Trophoblast cell (in vitro differentiated cells and primary cell): ENCODE results near the gene TRAPPC2B. TPM values are rescaled to one million over a fixed set of nuclear protein-coding genes. Genes with fewer than 3 reads are reported as not detected.
A peak's percentile ranks its signal among the peaks of the same experiment; 100 is the strongest.

Experiments
- DNase-seq, 2 donors: peaks; one replicate each; pipeline ENCODE4 v3.0.0-alpha.2; 2016
- H2AFZ ChIP-seq: 2 replicates; pipeline ENCODE4 v1.6.1; 2013; ENCODE audit warnings: low read length, moderate library complexity, mild to moderate bottlenecking; ENCODE audit not compliant: insufficient read depth, poor library complexity
- H2AK5ac ChIP-seq: 2 replicates; pipeline ENCODE4 v1.6.1; 2013; ENCODE audit warnings: mild to moderate bottlenecking, low read length
- H2BK120ac ChIP-seq: 2 replicates; pipeline ENCODE4 v1.6.1; 2013; ENCODE audit warnings: low read length, mild to moderate bottlenecking, moderate library complexity; ENCODE audit not compliant: insufficient read depth, poor library complexity
- H2BK12ac ChIP-seq: 2 replicates; pipeline ENCODE4 v1.6.1; 2013; ENCODE audit warnings: mild to moderate bottlenecking, low read length, moderate library complexity
- H2BK5ac ChIP-seq: 2 replicates; pipeline ENCODE4 v1.6.1; 2013; ENCODE audit warnings: low read length, low read depth, moderate library complexity, mild to moderate bottlenecking; ENCODE audit not compliant: poor library complexity
- H3K14ac ChIP-seq: 2 replicates; pipeline ENCODE4 v1.6.1; 2013; ENCODE audit warnings: mild to moderate bottlenecking, low read length
- H3K18ac ChIP-seq: 2 replicates; pipeline ENCODE4 v1.6.1; 2013; ENCODE audit warnings: mild to moderate bottlenecking, low read length
- H3K23ac ChIP-seq: 2 replicates; pipeline ENCODE4 v1.6.1; 2013; ENCODE audit warnings: low read length
- H3K27ac ChIP-seq: 2 replicates; pipeline ENCODE4 v1.5.1; 2013; ENCODE audit warnings: low read depth, mild to moderate bottlenecking, inconsistent platforms, low read length, moderate library complexity
- H3K27me3 ChIP-seq: 2 replicates; pipeline ENCODE4 v1.6.1; 2013; ENCODE audit warnings: inconsistent platforms, mild to moderate bottlenecking, low read length, moderate library complexity; ENCODE audit not compliant: insufficient read depth
- H3K36me3 ChIP-seq, 2 experiments: 1 replicate in 1 of 2; 2 replicates in 1 of 2; pipeline ENCODE4 v1.6.1; 2013; ENCODE audit warnings: low read length in 2 of 2, mild to moderate bottlenecking in 2 of 2, moderate library complexity in 1 of 2; ENCODE audit not compliant: insufficient read depth in 2 of 2, control insufficient read depth in 1 of 2
- H3K4ac ChIP-seq: 2 replicates; pipeline ENCODE4 v1.6.1; 2013; ENCODE audit warnings: low read depth, mild to moderate bottlenecking, low read length, moderate library complexity
- H3K4me1 ChIP-seq, 2 experiments: 1 replicate in 1 of 2; 2 replicates in 1 of 2; pipeline ENCODE4 v1.6.1; 2013; ENCODE audit warnings: low read length in 2 of 2, mild to moderate bottlenecking in 2 of 2, moderate library complexity in 1 of 2; ENCODE audit not compliant: insufficient read depth in 2 of 2, control insufficient read depth in 1 of 2
- H3K4me2 ChIP-seq: 2 replicates; pipeline ENCODE4 v1.6.1; 2013; ENCODE audit warnings: inconsistent platforms, mild to moderate bottlenecking, low read length, moderate library complexity
- H3K4me3 ChIP-seq: 2 replicates; pipeline ENCODE4 v1.5.1; 2013; ENCODE audit warnings: mild to moderate bottlenecking, low read depth, low read length, inconsistent platforms
- H3K79me1 ChIP-seq: one replicate; pipeline ENCODE4 v1.6.1; 2013; ENCODE audit warnings: low read length
- H3K79me2 ChIP-seq: 2 replicates; pipeline ENCODE4 v1.6.1; 2013; ENCODE audit warnings: low read length, mild to moderate bottlenecking; ENCODE audit not compliant: control insufficient read depth, insufficient read depth, poor library complexity
- H3K9ac ChIP-seq: 2 replicates; pipeline ENCODE4 v1.6.1; 2013; ENCODE audit warnings: mild to moderate bottlenecking, low read length
- H3K9me3 ChIP-seq: 2 replicates; pipeline ENCODE4 v1.6.1; 2013; ENCODE audit warnings: low read depth, mild to moderate bottlenecking, control low read depth, inconsistent platforms, low read length; ENCODE audit not compliant: insufficient read depth
- H4K12ac ChIP-seq: 2 replicates; pipeline ENCODE4 v1.6.1; 2013; ENCODE audit warnings: low read depth, mild to moderate bottlenecking, low read length, moderate library complexity
- H4K8ac ChIP-seq: 2 replicates; pipeline ENCODE4 v1.6.1; 2013; ENCODE audit warnings: low read depth, mild to moderate bottlenecking, low read length, moderate library complexity
- H4K91ac ChIP-seq: one replicate; pipeline ENCODE4 v1.6.1; 2013; ENCODE audit warnings: low read depth, mild to moderate bottlenecking, low read length, moderate library complexity
- WGBS: extraction: QIAGEN DNeasy Blood & Tissue Kit; methylation state at CpG from one replicate; pipeline ENCODE4 v1.1.7; 2013; ENCODE audit warnings: missing lambda C conversion rate; ENCODE audit not compliant: insufficient read length, insufficient coverage; ENCODE audit errors: extremely low coverage; 5-methylcytosine and 5-hydroxymethylcytosine counted together
- polyA plus RNA-seq: library from polyadenylated mRNA; stranded (reverse); fragments of 200-250 nt; gene quantifications from 2 replicates; pipeline ENCODE4 v1.2.3, GENCODE V29; 2013

The TRAPPC2B gene
- polyA plus RNA-seq = 35.4 and 37.2 TPM in 2 replicates

DNA sequence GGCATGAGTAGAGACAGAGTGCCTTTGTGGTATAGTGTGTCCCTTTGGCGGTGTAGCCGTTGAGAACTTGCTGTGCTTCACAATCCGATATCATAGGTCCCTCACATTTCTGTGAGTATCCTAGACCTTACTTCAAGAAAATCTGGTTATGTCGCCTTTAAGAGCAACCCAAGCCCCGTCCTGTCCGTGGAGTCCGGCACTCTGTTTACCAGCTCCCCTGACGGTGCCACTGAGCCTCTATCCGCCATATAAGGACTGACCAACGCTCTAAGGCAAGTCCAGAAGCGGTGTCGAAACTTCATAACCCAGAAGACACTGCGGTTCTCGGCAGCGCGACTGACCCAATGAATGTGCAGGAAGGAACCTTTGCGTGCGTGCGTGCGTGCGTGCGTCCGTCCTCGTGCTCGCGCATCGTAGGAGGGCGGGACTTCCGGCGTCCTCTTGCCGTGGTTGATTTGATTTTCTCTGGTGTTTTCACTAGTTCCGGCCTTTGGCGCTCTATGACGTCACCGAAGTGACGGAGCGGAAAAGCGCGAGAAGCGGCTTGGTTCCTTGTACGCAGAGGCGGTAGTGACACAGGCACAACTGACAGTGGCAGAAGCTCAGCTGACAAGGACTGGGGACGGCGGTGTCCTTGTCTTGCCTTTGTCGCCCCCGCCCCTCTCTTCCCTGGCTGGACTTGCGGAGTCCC is at the start of gene TRAPPC2B, which contains the start of gene ZNF547:
Gene TRAPPC2B, plus strand, starts transcription at position 555 of the 691 bp plus-strand sequence. CDS start 1,283 bp downstream, outside the sequence.
Gene ZNF547, plus strand, starts transcription at position 555 of the 691 bp plus-strand sequence. CDS start 5,005 bp downstream, outside the sequence.
- peak within 1 kb of the TSS; percentile 78 for H4K91ac ChIP-seq
- H3K18ac ChIP-seq = peak within 1 kb of the TSS; percentile 63
- peak; percentile 100 for DNase-seq
- peak within 1 kb of the TSS; percentile 61 for H2AFZ ChIP-seq
- H3K4me1 ChIP-seq = peaks cover 6 to 9% of the 10 kb centered on the region in 2 experiments
- peak within 1 kb of the TSS; percentile 73 for H3K14ac ChIP-seq
- no peaks in the 10 kb centered on the region for H3K27me3 ChIP-seq
- peak within 1 kb of the TSS; percentile 84 for H3K4ac ChIP-seq
- no peak within 1 kb of the TSS for H3K27ac ChIP-seq
- peaks cover 4% of the 10 kb centered on the region for H3K79me2 ChIP-seq
- WGBS = no CpG with 5 or more reads among the region's 47 CpGs
- peak within 1 kb of the TSS; percentile 91 for H3K4me3 ChIP-seq
- peaks cover 7% of the 10 kb centered on the region for H3K79me1 ChIP-seq
- H4K12ac ChIP-seq = peak within 1 kb of the TSS; percentile 69
- no peaks in the 10 kb centered on the region for H3K9me3 ChIP-seq
- peak within 1 kb of the TSS; percentile 99 for H3K4me2 ChIP-seq
- peak within 1 kb of the TSS; percentile 37 for H2BK5ac ChIP-seq
- H3K9ac ChIP-seq = peak within 1 kb of the TSS; percentile 86
- H4K8ac ChIP-seq = peak within 1 kb of the TSS; percentile 86
- no peak within 1 kb of the TSS for H3K23ac ChIP-seq
- peak within 1 kb of the TSS; percentile 30 for H2BK120ac ChIP-seq
- no peak within 1 kb of the TSS for H2BK12ac ChIP-seq
- peaks cover 2 to 7% of the 10 kb centered on the region in 2 experiments for H3K36me3 ChIP-seq
- H2AK5ac ChIP-seq = peak within 1 kb of the TSS; percentile 66

DNA sequence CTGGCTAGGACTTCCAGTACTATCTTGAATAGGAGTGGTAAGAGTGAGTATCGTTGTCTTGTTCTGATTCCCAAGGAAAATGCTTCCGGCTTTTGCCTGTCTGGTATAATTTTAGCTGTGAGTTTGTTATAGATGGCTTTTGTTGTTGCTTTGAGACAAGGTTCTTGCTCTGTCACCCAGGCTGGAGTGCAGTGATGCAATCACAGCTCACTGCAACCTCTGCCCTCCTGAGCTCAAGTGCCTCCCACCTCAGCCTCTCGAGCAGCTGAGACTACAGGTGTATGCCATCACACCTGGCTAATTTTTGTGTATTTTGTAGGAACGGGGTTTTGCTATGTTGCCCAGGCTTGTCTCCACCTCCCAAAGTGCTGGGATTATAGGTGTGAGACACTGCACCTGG is 49.2 kb upstream of the TRAPPC2B start:
- Histone ChIP-seq H3K27ac (no peak overlapping the region), H2BK12ac (no peak overlapping the region), H2BK5ac (no peak overlapping the region), H2AFZ (no peak overlapping the region), H3K4me1 (no peaks in the 10 kb centered on the region), H3K79me1 (no peaks in the 10 kb centered on the region), H3K27me3 (no peaks in the 10 kb centered on the region), H3K4me3 (no peak overlapping the region), H3K9me3 (no peaks in the 10 kb centered on the region), H3K14ac (no peak overlapping the region), H3K23ac (no peak overlapping the region), H4K12ac (no peak overlapping the region), H2BK120ac (no peak overlapping the region), H3K4ac (no peak overlapping the region), H3K9ac (no peak overlapping the region), H3K79me2 (no peaks in the 10 kb centered on the region), H4K91ac (no peak overlapping the region), H3K4me2 (no peak overlapping the region), H3K18ac (no peak overlapping the region), H2AK5ac (no peak overlapping the region), H4K8ac (no peak overlapping the region), H3K36me3 (no peaks in the 10 kb centered on the region)
- no CpG with 5 or more reads among the region's 4 CpGs for WGBS
- DNase-seq = no peak

DNA sequence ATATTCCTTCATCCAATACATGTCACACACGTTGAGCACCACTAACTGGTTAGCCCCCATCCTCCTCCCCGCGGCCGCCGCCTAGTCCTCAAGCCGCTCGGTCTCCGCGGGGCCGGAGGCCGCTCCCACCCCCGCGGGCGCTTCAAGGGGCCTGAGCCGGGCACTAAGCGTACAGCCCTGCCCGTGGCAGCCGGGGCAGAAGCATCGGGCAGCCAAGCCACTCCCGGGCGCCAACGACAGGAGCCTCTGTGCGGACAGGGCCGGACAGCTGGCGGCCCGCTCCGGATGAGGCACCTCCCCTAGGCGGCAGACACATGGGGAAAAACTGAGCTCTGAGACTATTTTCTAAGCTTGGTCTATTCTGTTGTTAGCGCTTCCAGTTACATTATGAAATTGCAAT is 45.8 kb upstream of the TRAPPC2B start:
- H2BK5ac ChIP-seq = no peak overlapping the region
- H3K4me3 ChIP-seq = no peak overlapping the region
- H3K27ac ChIP-seq = no peak overlapping the region
- H3K14ac ChIP-seq = no peak overlapping the region
- no peak overlapping the region for H2BK120ac ChIP-seq
- no peak overlapping the region for H4K8ac ChIP-seq
- no peak overlapping the region for H3K4me2 ChIP-seq
- peak; percentile 26 to 43 for DNase-seq
- H3K79me2 ChIP-seq = peaks cover 8% of the 10 kb centered on the region
- H3K9me3 ChIP-seq = no peaks in the 10 kb centered on the region
- no peak overlapping the region for H3K23ac ChIP-seq
- no peaks in the 10 kb centered on the region for H3K27me3 ChIP-seq
- H4K91ac ChIP-seq = no peak overlapping the region
- no peak overlapping the region for H4K12ac ChIP-seq
- H3K79me1 ChIP-seq = peaks cover 6% of the 10 kb centered on the region
- no CpG with 5 or more reads among the region's 29 CpGs for WGBS
- H3K36me3 ChIP-seq = no peaks in the 10 kb centered on the region
- H3K4ac ChIP-seq = no peak overlapping the region
- no peak overlapping the region for H2AK5ac ChIP-seq
- H3K4me1 ChIP-seq = peaks cover 6 to 8% of the 10 kb centered on the region in 2 experiments
- H2AFZ ChIP-seq = no peak overlapping the region
- no peak overlapping the region for H3K9ac ChIP-seq
- no peak overlapping the region for H2BK12ac ChIP-seq
- no peak overlapping the region for H3K18ac ChIP-seq

DNA sequence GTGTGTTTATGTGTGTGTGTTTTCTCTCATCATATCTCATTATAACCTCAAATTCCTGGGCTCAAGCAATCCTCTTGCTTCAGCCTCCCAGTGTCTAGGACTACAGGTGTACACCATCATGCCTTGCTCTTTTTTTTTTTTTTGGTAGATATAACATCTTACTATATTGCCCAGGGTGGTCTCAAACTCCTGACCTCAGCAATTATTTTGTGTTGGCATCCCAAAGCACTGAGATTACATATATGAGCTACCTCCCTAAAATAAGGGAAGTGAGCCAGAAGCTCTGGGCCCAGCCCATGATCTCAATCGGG is 43.5 kb upstream of the TRAPPC2B start:
- H3K14ac ChIP-seq = peak overlapping the region; percentile 81
- peaks cover 8% of the 10 kb centered on the region for H3K79me2 ChIP-seq
- no peaks in the 10 kb centered on the region for H3K9me3 ChIP-seq
- H3K18ac ChIP-seq = peak overlapping the region; percentile 57
- no peak overlapping the region for H3K4ac ChIP-seq
- H2BK120ac ChIP-seq = peak overlapping the region; percentile 14
- WGBS = no CpG with 5 or more reads among the region's 1 CpG
- peak overlapping the region; percentile 63 for H4K91ac ChIP-seq
- H4K8ac ChIP-seq = peak overlapping the region; percentile 91
- peak overlapping the region; percentile 58 for H4K12ac ChIP-seq
- no peak for DNase-seq
- peaks cover 6 to 8% of the 10 kb centered on the region in 2 experiments for H3K4me1 ChIP-seq
- H3K4me2 ChIP-seq = peak overlapping the region; percentile 97
- no peak overlapping the region for H2BK12ac ChIP-seq
- peak overlapping the region; percentile 94 for H3K9ac ChIP-seq
- H2BK5ac ChIP-seq = peak overlapping the region; percentile 18
- peak overlapping the region; percentile 77 for H2AFZ ChIP-seq
- H3K23ac ChIP-seq = no peak overlapping the region
- H3K27me3 ChIP-seq = no peaks in the 10 kb centered on the region
- H3K36me3 ChIP-seq = peaks cover 5 to 12% of the 10 kb centered on the region in 2 experiments
- peak overlapping the region; percentile 54 for H3K27ac ChIP-seq
- H3K79me1 ChIP-seq = peaks cover 6% of the 10 kb centered on the region
- no peak overlapping the region for H2AK5ac ChIP-seq
- H3K4me3 ChIP-seq = peak overlapping the region; percentile 67
